K562 (cell line): ENCODE measurements around the gene TANK. TPM values are rescaled to one million over a fixed set of nuclear protein-coding genes. Genes with fewer than 3 reads are reported as not detected.

ENCODE experiments used
- ATAC-seq: fragments of 200-7000 bp; cut with Tn5 transposase; 3 replicates; pipeline ENCODE4 v1.9.1; 2020; ENCODE audit warnings: moderate library complexity
- BruUV-seq: library from RNA; stranded (reverse); fragments of 400-500 nt; replicated peaks from 2 replicates; lab custom pipeline; 2021; lab: Mats Ljungman, UMichigan
- CTCF ChIA-PET: fragments of 300-600 bp; formaldehyde crosslinking; extraction: SDS; loops from one replicate; lab custom pipeline; 2021; ENCODE audit warnings: low intra/inter-chr PET ratio; lab: Yijun Ruan, JAX
- POLR2A ChIA-PET: fragments of 300-600, 350-650 bp; sonication (Branson Sonifier 250); formaldehyde crosslinking; extraction: SDS; loops from one replicate; lab custom pipeline; 2021; ENCODE audit warnings: antibody characterized with exemption, inconsistent platforms; lab: Yijun Ruan, JAX
- DNase-seq, 4 experiments: peaks; one replicate each; pipeline versions ENCODE4 v3.0.0 to v3.0.0-alpha.2; 2011 to 2018; ENCODE audit warnings: low spot score in 3 of 4, mixed read lengths in 3 of 4; ENCODE audit errors: extremely low read depth in 1 of 4
- FAIRE-seq: peaks from 2 replicates; lab custom pipeline; 2011; peaks lifted over from hg19 to GRCh38; lab: Jason Lieb, UNC
- H2AFZ ChIP-seq: 2 replicates; pipeline ENCODE4 v1.6.0; 2011; ENCODE audit warnings: low read depth, low read length, control low read depth, inconsistent platforms
- H3K27ac ChIP-seq: fragments of 200-600 bp; 3 replicates; pipeline ENCODE4 v1.8.0; 2011; ENCODE audit warnings: low read depth, mild to moderate bottlenecking, control low read depth, inconsistent platforms, low read length, moderate library complexity, mixed read lengths; ENCODE audit errors: extremely low read depth
- H3K27me3 ChIP-seq, 2 experiments: fragments of 300-600 bp in 1 of 2; 2 replicates in 1 of 2; 3 replicates in 1 of 2; pipeline versions ENCODE4 v1.6.0 to v1.8.0; 2011; ENCODE audit warnings: inconsistent platforms in 2 of 2, low read length in 2 of 2, mild to moderate bottlenecking in 1 of 2, mixed read lengths in 1 of 2, moderate library complexity in 1 of 2; ENCODE audit not compliant: control insufficient read depth in 2 of 2, insufficient read depth in 2 of 2
- H3K36me3 ChIP-seq: fragments of 300-600 bp; 3 replicates; pipeline ENCODE4 v1.8.0; 2011; ENCODE audit warnings: mild to moderate bottlenecking, low read length, inconsistent platforms; ENCODE audit not compliant: control insufficient read depth, insufficient read depth
- H3K4me1 ChIP-seq, 2 experiments: fragments of 200-600 bp in 1 of 2; replicated peaks in 1 of 2; 2 replicates in 1 of 2; 3 replicates in 1 of 2; pipeline versions ENCODE4 v1.5.1 to v1.8.0; 2011; ENCODE audit warnings: inconsistent platforms in 2 of 2, low read length in 2 of 2, mild to moderate bottlenecking in 1 of 2, mixed read lengths in 1 of 2, moderate library complexity in 1 of 2; ENCODE audit not compliant: control insufficient read depth in 2 of 2, insufficient read depth in 2 of 2
- H3K4me2 ChIP-seq: 2 replicates; pipeline ENCODE4 v1.6.1; 2011; ENCODE audit warnings: low read length, control low read depth, inconsistent platforms, mixed read lengths; ENCODE audit not compliant: insufficient read depth
- H3K4me3 ChIP-seq: fragments of 200-600 bp; sonication (generic), shearing (Covaris generic); 2 replicates; pipeline ENCODE4 v1.5.1; 2016; ENCODE audit warnings: control low read depth, inconsistent platforms
- H3K79me2 ChIP-seq: fragments of 200-600 bp; 3 replicates; pipeline ENCODE4 v1.8.0; 2011; ENCODE audit warnings: low read length, inconsistent platforms; ENCODE audit not compliant: control insufficient read depth, insufficient read depth
- H3K9ac ChIP-seq, 2 experiments: 2 replicates each; pipeline versions ENCODE4 v1.6.0 to v1.6.1; 2011; ENCODE audit warnings: low read depth in 2 of 2, low read length in 2 of 2, control low read depth in 1 of 2, inconsistent platforms in 1 of 2, mild to moderate bottlenecking in 1 of 2, mixed read lengths in 1 of 2; ENCODE audit not compliant: insufficient read depth in 1 of 2
- H3K9me1 ChIP-seq: one replicate; pipeline ENCODE4 v1.6.0; 2011; ENCODE audit warnings: inconsistent platforms, mild to moderate bottlenecking, low read length, moderate library complexity; ENCODE audit not compliant: control insufficient read depth, insufficient read depth
- H3K9me3 ChIP-seq: replicated peaks from 2 replicates; pipeline ENCODE4 v1.5.1; 2011; ENCODE audit warnings: low read depth, low read length, inconsistent platforms; ENCODE audit not compliant: control insufficient read depth, insufficient read depth
- H4K20me1 ChIP-seq: replicated peaks from 2 replicates; pipeline ENCODE4 v1.6.1; 2011; ENCODE audit warnings: low read length, inconsistent platforms, mixed read lengths; ENCODE audit not compliant: control insufficient read depth, insufficient read depth
- CTCF ChIP-seq, 3 experiments: IDR thresholded peaks in 2 of 3; conservative IDR thresholded peaks in 1 of 3; 2 replicates each; pipeline ENCODE4 v1.5.1; 2011 to 2012; ENCODE audit warnings: low read length in 3 of 3, mild to moderate bottlenecking in 3 of 3, control low read depth in 2 of 3, improper control_type of control experiment in 1 of 3, inconsistent platforms in 1 of 3, low read depth in 1 of 3, mixed read lengths in 1 of 3, moderate library complexity in 1 of 3; ENCODE audit not compliant: insufficient read depth in 2 of 3
- CTCFL ChIP-seq: IDR thresholded peaks from 2 replicates; pipeline ENCODE4 v1.6.1; 2011; ENCODE audit warnings: borderline replicate concordance, low read depth, mild to moderate bottlenecking, moderate library complexity, low read length; ENCODE audit not compliant: insufficient read depth, poor library complexity, severe bottlenecking
- PML ChIP-seq: IDR thresholded peaks from 2 replicates; pipeline ENCODE4 v1.6.1; 2012; ENCODE audit warnings: low read length, inconsistent platforms
- SAFB ChIP-seq: fragments of 200-400 bp; formaldehyde crosslinking; IDR thresholded peaks from 2 replicates; pipeline ENCODE4 v1.6.1; 2017; ENCODE audit warnings: low read depth, low read length, borderline replicate concordance
- SREBF1 ChIP-seq: fragments of 150-350 bp; IDR thresholded peaks from 2 replicates; pipeline ENCODE4 v1.6.1; 2014; ENCODE audit warnings: antibody characterized with exemption, low read depth, low read length, borderline replicate concordance
- ZBTB43 ChIP-seq: sonication (generic); formaldehyde crosslinking; IDR thresholded peaks from 2 replicates; pipeline ENCODE4 v1.8.0; 2023; ENCODE audit warnings: mild to moderate bottlenecking, missing genetic modification reagents
- ZFP30 ChIP-seq: fragments of 250-450 bp; sonication (Bioruptor Pico); IDR thresholded peaks from 2 replicates; pipeline ENCODE4 v1.8.0; 2022; ENCODE audit warnings: moderate library complexity, mild to moderate bottlenecking, inconsistent platforms, borderline replicate concordance
- ZNF224 ChIP-seq: sonication (generic); formaldehyde crosslinking; IDR thresholded peaks from 2 replicates; pipeline ENCODE4 v1.8.0; 2022; ENCODE audit warnings: mild to moderate bottlenecking, missing genetic modification reagents
- ZNF551 ChIP-seq: fragments of 250-450 bp; sonication (Bioruptor Pico); IDR thresholded peaks from 2 replicates; pipeline ENCODE4 v1.5.0; 2021; ENCODE audit warnings: mild to moderate bottlenecking, moderate library complexity
- ZNF655 ChIP-seq: fragments of 250-450 bp; sonication (Bioruptor Pico); IDR thresholded peaks from 2 replicates; pipeline ENCODE4 v1.5.0; 2021
- WGBS: fragments of 100-300 bp; shearing (Covaris generic); methylation state at CpG from one replicate; pipeline ENCODE4 v1.1.6; 2016; ENCODE audit warnings: low coverage, mixed read lengths; ENCODE audit not compliant: insufficient coverage; ENCODE audit errors: missing lambda C conversion rate; 5-methylcytosine and 5-hydroxymethylcytosine counted together
- in situ Hi-C: fragments of 300-500 bp; cut with MboI; formaldehyde crosslinking; loops from 4 replicates; pipeline ENCODE4 v1.15.0; 2018; ENCODE audit warnings: inconsistent platforms, mixed read lengths
- intact Hi-C: fragments of 100-400 bp; cut with micrococcal nuclease; formaldehyde crosslinking; loops from 2 replicates; pipeline ENCODE4 v1.14.2; 2022
- polyA plus RNA-seq, 8 experiments: library from polyadenylated mRNA; depleted of rRNA in 4 of 8; stranded (reverse) in 5 of 8; unstranded in 3 of 8; fragments of >200 nt; fragmentation: Nextera tagmentation in 2 of 8; fragmentation: Illumina TruSeq in 1 of 8; extraction: Ambion mirVana in 2 of 8; extraction: Trizol in 1 of 8; gene quantifications; 2 replicates each; pipeline versions ENCODE4 v1.2.1 to v1.2.3, GENCODE V29; 2011 to 2014; ENCODE audit warnings: inconsistent platforms in 1 of 8, missing spikeins in 1 of 8
- total RNA-seq, 7 experiments: library from RNA; depleted of rRNA in 6 of 7; stranded (reverse); fragments of >200 nt in 6 of 7; fragmentation: Illumina TruSeq in 2 of 7; extraction: Trizol in 2 of 7; gene quantifications; 2 replicates each; pipeline versions ENCODE4 v1.2.1 to v1.2.3, GENCODE V29; 2011 to 2021; ENCODE audit warnings: low replicate concordance in 1 of 7

The TANK gene
- total and polyA plus RNA-seq, 9 of the 15 experiments (the other 6 are each of a cell fraction or from before 2014, with no cell fraction given) = 43.0 to 91.5 (median 54.4) TPM

GRCh38 chr2:161117506-161117905, 42.7 kb upstream of the TANK start:
- ATAC-seq = no peak
- Histone ChIP-seq H3K4me3 (no peak overlapping the region), H3K79me2 (no peaks in the 10 kb centered on the region), H4K20me1 (no peaks in the 10 kb centered on the region), H3K36me3 (no peaks in the 10 kb centered on the region), H3K4me2 (no peak overlapping the region), H3K9me3 (no peaks in the 10 kb centered on the region), H3K9me1 (no peaks in the 10 kb centered on the region), H2AFZ (no peak overlapping the region), H3K27ac (no peak overlapping the region), H3K9ac (no peak overlapping the region), H3K27me3 (peaks cover 0 to 2% of the 10 kb centered on the region in 2 experiments; a peak in 1 of 5 replicates), H3K4me1 (no peaks in the 10 kb centered on the region)
- no TSS peak for BruUV-seq
- 0% methylated on average over 2 of the region's 2 CpGs for WGBS
- intact Hi-C loops (no loop called here), in situ Hi-C loops (no loop called here)
- TF ChIP-seq CTCFL (no peak), ZNF224 (CRISPR knock-in tag) (no peak), PML (no peak), SREBF1 (no peak), ZNF655 (CRISPR knock-in tag) (no peak), CTCF (IDR thresholded peaks at IDR 0.05 in 2 of 3, conservative IDR thresholded peaks at IDR 0.05 in 1 of 3; ENCODE audit: insufficient read depth in 2 of 3, low read depth in 1 of 3, low read length in 3 of 3) (no peak), ZNF551 (CRISPR knock-in tag) (no peak), ZFP30 (no peak), SAFB (no peak), ZBTB43 (CRISPR knock-in tag) (no peak)
- ChIA-PET POLR2A (no interaction called here), CTCF (no interaction called here)
- no peak for FAIRE-seq
- DNase-seq = no peak
